22Rv1 (cell line): ENCODE results near the gene RICTOR.

Experiments
- CTCF ChIP-seq: fragments of 450-650 bp; IDR thresholded peaks from 2 replicates; pipeline ENCODE4 v1.5.1; 2017; ENCODE audit warnings: mild to moderate bottlenecking
- ZFX ChIP-seq: fragments of 450-650 bp; IDR thresholded peaks from 2 replicates; pipeline ENCODE4 v1.6.1; 2017; ENCODE audit warnings: antibody characterized with exemption, borderline replicate concordance

DNA sequence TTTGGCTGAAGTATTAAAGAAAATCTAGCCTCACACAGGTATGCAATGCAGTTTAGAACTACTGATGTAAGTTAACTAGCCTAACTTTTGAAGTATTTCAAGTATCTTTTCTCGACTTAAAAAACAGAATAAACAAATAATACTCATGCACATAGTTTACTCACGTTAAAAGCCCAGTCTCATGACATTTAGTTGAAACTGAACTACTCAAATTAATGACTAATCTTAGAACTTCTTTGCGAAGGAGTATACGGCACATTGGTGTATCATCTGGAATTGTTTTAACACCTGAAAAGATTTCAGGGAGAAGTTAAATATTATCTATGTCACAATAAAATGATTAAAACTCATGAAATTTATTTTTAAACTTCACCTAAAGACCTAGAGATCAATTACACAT, 129.9 kb downstream of the RICTOR start:
- TF ChIP-seq CTCF: no peak
- no peak for TF ChIP-seq ZFX
